ENCODE results near the gene HNMT. TPM values are rescaled to one million over a fixed set of nuclear protein-coding genes. Genes with fewer than 3 reads are reported as not detected.

The HNMT gene
- 19.8 and 34.7 TPM in 2 replicates for total RNA-seq

GRCh38 chr2:137964066-137964858 lies at the start of gene HNMT:
TSS of gene HNMT (plus strand) at chr2:137964473. CDS start at chr2:137964492, 19 bp downstream.

Measured in cardiac atrium fibroblast (primary cell).